HG03460 (cell line): ENCODE measurements around the gene TGFBRAP1.
A peak's percentile ranks its signal among the peaks of the same experiment; 100 is the strongest.

Experiments
- ATAC-seq: cut with Tn5 transposase; IDR thresholded peaks from one replicate; pipeline ENCODE4 v1.9.1; 2021; ENCODE audit not compliant: unreplicated experiment

TGFBRAP1 gene

DNA sequence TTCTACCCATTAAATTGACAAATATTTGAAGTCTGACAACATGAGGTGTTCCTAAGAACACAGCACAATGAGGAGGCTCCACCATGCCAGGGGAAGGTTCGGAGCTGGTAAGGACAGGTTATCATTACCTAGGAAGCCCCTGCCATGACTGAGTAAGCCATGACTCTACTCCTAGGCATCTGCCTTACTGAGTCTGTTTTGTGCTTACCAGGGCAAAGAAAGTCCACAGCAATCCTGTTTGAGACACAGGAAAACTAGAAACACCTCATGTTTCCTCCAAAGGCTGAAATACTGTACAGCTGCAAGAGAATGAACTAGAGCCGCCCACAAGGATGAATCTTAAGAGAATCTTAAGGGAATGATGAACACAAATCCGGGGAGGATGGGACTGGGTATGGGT is 11.6 kb downstream of the TGFBRAP1 start:
- no peak for ATAC-seq

DNA sequence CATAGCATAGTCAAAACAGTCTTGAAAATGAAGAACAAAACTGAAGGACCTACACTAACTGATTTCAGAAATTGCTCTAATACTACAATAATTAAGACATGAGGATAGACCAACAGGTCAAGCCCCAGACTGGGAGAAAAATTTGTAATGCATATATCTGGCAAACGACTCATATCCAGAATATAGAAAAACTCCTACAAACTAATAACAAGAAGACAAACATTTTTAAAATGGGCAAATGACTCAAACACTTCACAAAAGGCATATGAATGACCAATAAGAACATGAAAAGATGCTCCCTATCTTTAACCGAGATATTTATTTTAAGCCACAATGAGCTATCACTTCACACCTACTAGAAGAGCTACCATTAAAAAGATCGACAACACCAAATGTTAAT is 14.2 kb downstream of the TGFBRAP1 start:
- peak; percentile 38 for ATAC-seq

DNA sequence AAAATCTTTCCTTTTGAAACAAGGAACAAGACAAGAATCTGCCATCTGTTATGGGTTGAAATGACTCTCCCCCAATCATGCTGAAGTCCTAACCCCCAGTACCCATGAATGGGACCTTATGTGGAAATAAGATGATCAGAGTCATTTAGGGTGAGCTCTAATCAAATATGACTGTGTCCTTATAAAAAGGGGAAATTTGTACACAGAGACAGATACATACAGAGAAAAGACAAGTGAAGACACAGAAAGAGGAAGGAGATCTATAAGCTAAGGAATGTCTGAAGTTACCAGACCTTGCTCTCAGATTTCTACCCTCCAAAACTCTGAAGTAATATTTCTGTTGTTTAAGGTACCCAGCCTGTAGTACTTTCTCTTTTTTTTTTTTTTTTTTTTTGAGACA is 15.7 kb downstream of the TGFBRAP1 start:
- ATAC-seq, result no peak

DNA sequence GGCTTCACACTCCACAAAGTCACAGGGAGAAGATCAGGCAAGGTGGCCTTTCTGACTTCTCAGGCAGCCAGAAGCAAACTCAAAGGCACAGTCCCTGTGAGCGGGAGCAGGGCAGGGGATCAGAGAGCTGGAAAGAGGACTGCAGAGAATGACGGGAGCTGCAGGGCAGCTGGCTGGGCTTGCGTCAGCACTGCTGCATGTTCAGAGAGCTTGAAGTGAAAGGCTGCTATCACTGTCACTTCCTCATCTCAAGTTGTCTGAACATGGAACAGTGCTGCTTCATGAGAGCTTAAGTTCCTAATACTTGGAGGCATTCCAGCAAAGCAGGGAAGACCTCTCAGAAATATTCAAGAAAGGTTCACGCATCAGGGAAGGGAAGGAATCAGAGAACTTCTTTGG is 20.4 kb downstream of the TGFBRAP1 start:
- no peak for ATAC-seq

DNA sequence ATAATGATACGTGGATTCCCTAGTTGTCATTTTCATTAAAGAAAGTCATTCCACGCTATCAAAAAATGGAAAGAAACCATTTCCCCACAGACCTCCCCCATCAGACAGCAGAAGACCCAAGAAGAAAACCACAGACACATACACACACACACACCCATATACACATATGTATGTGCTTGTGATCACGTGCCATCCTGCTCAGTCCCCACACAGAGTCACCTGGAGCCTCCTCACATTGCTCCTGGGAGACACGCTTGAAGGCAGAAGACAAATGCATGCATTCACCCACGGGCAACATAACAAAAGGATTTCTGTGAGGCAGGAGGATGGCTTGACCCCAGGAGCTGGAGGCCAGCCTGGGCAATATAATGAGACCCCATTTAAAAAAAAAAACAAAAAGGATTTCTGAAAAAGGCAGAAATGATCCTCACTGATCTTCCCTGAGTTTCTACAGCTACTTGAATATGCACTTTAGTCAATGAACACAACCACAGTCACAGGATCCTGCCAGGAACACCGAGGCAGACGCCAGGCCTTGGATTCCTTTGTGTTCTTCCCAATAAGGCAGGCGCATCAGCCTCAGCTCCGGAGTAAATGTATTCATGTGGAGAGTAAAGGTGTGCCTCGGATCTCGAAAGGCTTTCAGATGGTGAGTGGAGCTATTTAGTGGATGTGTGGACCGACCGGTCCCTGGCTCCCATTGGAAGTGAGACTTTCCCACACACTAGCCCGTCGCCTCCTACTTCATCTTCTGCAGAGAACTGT is 21.0 kb downstream of the TGFBRAP1 start:
- no peak for ATAC-seq

DNA sequence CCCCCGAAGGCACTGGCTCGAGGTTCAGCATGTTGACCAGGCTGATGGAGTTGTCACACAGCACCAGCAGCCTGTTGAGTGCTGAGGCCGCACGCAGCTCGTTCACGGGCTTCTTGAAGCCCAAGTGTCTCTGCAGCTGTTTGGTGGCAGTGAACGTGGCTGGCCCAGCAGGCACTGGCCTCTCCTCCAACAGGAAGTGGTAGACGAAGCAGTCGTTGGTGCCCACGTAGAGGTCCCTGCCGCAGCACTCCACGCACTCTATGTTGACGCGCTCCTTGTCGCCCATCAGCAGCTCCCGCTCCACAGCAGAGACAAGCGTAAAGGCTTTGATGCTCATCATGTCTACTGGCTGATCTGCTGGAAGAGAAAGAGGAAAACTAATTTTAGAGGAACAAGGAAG is 21.6 kb downstream of the TGFBRAP1 start:
- no peak for ATAC-seq

DNA sequence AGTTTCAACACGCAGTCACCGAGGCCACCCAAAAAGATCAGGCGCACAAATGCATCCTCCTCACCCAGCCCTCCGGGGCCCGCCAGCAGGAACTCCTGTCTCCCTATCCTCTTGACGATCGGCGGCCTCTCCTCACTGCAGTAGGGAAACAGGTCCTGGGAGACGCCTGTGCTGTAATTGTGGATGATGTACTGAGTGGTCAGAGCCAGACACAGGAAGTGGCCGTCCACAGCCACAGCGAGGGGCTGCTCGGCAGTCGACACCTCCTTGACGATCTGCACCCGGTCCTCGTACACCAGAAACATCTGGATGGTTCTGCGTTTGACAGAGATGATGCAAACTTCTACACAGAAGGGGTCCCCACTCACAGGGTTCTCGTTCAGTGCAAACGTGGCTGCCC is 22.0 kb downstream of the TGFBRAP1 start:
- ATAC-seq, result no peak

DNA sequence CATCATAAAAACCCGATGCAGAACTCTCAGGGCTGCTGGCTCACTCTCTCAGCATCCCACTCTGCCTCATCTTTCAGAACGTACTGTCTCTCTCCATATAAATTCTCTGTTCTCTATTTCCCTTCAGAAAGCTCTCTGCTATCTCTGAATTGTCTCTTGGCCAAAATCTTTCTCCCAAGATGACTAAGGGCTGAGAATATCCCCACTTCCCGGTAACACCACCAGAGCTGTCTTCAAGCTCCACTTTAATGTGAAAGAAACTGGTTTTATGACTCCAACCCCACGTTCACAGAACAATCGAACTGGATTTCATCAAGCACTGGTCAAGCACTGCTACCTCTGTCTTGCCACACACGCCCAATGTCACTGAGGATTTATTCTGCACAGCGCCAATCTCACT is 22.4 kb downstream of the TGFBRAP1 start:
- no peak for ATAC-seq

DNA sequence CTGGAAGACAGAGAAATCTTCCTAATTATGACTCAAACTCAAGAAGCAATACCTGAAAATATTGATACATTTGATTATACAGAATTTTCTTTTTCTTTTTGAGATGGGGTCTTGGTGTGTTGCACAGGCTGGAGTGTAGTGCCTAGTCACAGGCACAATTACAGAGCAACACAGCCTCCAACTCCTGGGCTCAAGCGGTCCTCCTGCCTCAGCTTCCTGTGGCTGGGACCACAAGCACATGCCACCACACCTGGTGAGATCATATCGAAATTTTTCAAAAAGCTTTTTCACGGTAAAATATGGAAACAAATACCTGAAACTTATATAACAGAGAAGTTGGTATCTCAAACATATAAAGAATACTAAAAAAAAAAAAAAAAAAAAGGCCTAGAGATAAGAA is 27.9 kb downstream of the TGFBRAP1 start:
- ATAC-seq, result no peak

DNA sequence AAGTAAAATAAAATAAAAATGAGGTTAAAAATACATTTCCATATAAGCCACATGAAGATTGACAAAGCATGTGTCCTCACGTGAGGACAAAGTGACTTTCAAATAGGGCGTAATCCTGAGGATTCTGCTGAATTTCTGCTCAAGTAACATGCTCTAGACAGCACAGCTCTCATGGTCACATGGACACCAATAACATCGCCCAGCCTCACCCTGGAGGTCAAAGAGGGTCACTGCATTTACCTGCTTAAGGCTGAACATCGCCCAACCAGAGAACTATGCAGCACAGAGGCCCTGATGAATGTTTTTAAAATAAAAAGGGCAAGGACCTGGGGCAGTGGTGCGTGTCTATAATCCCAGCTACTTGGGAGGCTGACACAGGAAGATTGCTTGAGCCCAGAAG is 30.2 kb downstream of the TGFBRAP1 start:
- no peak for ATAC-seq

DNA sequence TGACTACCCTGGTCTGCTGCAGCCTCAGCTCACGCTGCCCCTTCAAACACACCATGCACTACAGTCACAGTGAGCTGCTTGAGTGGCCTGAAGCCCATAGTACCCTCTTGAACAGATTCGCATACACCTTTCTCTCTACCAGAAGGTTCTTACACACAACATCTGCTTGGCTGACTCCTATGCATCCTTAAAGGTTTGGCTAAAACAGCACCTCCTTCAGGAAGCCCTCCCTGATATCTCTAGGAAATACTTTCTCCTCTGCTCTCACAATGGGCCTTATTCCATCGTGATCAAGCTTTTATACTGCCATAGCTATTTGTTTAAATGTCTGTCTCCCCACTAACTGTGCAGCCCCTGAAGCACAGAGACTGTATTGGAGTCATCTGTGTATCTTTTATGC is 31.5 kb downstream of the TGFBRAP1 start:
- ATAC-seq, result no peak

DNA sequence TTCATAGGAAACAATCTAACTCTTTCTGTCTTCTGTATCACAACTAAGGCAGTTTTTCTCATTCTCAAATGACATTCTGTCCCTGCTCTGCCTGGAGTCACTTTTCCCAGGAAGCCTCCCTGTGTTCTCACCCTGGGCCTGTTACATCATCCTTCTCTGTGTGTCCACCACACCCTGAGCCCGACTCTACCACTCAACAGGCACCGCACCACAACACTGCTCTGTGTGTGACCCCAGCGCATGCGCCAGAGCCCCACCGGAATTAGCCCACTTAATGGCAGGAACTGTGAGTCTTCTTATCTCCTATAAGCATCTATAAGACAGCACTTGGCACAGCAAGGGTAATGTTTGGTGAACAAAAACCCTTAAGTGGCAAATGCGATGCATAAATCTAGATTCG is 32.3 kb downstream of the TGFBRAP1 start:
- ATAC-seq, result no peak

DNA sequence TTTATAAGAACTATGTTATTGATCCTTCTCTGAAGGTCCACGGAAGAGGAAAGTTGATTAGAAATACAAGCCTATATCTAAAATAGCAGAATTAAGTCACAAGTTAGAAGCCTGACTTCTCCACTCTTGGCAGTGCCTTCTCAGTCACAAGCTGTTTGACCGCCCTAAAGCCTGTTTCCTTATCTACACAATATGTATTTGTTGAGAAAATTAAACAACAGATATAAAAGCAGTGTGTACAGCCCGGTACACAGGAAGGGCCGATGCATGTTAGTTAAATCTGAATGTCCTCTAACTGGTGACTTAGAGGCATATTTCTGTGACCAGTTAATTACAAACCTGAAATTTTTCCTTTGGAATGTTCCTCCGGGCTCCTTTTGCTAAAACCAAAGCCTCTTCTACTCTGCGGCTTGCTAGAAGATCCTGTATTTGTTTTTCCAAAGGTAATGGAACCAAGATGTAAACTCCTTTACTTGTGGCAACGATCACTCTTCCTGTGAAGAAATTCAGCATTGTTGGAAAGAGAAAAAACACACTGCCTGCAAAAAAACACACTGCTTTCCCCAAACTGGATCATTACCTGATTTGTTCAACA is 33.4 kb downstream of the TGFBRAP1 start:
- no peak for ATAC-seq

DNA sequence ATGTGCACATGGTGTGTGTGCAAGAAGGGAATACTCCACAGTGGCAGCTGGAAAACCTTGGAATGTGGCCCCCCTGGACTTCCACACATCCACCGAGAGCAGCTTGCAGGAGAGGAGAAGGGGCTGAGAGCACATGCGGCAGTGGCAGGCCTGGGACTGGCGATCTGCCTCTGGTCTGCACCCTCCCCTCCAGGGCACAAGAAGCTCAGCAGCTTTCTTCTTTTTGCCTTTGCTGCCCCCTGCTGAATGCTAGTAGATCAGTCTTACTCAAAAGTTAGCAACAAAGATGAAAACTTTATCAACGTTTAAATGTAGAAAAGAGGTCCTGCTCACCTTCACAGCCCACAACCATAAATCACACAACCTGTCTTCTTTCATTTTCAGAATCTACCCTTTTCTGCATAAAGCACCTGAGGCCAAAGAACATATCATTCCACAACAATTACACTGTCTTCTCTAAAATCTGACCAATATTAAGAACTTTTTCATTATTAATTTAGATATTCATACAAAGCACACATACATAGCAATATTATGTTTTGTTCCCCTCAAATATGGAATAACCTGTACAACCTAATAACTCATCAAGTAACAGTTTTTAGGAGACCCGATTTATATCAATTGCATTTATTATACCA is 34.6 kb downstream of the TGFBRAP1 start:
- no peak for ATAC-seq

DNA sequence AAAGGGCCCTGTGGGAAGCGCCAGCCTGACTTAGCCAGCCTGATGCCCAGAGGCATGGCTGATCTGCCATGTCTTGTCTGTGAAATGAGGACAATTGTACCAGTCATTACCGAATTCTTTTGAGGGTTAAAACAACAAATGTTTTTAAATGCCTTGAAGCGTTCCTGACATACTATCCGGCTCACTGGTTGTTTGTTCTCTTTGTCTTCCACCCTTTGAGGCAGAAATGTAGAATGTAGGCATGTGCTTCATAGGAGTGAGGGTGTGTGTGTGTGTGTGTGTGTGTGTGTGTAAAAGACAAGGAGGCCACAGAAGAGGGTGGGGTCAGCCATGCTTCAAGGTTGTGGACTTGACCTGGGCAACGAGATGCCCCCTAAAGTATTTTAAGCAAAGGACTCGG is 35.5 kb downstream of the TGFBRAP1 start:
- ATAC-seq, result no peak

DNA sequence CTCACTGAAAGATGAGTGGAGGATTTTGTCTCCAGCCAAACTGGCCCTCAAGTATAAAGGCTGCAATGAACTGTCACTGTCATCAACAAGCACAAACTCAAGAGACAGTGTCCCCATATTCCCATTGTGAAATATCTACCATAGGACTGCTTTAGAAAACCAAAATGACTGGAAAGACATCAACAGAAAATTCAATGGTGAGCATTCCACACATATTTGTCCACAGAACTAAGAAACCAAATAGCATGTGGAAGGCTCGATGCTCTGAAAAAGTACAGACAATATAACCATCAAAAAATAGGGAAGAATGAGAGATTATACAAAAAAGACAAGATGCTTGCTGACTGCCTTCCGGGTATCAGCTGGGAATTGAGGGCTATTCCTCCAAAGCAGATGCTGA is 37.6 kb downstream of the TGFBRAP1 start:
- no peak for ATAC-seq

DNA sequence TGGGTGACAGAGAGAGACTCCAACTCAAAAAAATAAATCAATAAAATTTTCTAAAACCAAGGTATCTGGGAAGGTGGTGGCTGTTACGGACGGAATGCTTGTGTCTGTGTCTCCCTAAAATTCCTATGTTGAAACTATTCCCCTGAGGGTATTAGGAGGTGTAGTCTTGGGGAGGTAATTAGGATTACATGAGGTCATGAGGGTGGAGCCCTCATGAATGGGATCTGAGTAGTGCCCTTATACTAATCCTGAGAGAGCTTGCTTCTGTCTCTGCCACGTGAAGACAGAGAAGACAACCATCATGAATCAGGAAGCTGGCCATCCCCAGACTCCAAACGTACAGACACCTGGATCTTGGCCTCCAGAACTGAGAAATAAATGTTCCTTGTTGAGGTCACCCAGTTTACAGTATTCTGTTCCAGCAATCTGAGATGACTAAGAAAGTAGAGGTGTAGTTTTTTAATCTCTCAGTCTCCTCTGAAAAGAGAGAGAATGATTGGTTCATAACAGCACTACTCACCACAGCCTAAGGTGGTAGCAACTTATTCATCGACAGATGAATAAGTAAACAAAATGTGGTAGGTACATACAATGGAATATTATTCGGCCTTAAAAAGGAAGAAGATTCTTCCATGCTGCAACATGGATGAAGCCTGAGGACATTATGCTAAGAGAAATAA is 38.4 kb downstream of the TGFBRAP1 start:
- ATAC-seq, result no peak

DNA sequence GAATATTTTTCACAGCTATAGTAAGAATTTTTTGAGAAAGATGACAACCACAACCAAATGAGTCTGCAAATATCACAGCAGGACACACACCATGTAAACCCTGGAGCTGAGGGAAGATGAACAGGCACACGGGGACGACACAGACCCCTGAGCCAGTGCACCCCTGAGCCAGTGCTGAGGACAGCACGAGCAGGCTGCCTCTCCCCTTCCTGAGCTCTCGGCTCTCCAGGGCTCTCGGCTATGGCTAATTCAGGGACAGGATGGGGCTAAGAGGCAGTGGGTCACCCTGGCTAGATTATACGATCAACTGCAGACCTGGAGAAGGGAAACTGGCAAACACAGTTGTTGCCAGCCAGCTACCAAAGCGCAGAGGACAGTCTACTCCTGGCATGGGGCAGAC is 41.4 kb downstream of the TGFBRAP1 start:
- ATAC-seq, result no peak

DNA sequence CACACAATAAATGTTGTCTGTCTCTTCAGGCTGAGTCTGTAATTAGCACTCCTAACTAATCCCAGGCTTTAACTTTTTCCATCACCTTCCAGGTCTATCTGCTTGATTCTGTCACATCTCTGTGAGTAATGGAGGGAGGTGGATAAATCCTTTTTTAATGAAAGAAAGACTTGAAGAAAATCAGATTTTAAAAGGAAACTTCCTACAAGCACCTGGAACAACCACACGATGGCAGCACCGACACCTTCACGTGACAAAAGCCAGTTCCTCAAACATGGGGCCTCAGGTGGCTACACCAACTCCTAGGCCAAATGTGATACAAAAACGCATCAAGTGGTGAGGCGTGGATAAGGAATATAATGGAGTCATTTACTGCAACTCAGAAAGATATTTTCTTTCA is 41.8 kb downstream of the TGFBRAP1 start:
- ATAC-seq, result no peak

DNA sequence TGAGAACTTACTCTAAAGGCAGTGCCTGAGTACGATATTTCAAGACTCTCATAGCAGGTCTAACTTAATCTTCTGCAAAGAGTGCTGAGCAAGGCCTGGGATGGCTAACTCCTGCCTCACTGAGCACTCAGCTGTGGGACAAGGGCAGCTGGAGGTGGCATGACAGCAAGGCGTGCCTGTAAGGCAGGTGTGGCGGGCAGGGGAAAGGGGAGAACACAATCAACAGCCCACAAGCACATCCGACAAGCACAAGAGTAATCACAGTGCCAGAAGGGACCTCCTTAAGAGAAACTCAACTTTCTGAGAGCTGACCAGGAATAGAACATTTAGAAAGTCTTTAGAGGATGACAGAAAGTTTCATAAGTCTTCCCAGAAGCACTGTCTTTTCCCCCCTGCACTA is 46.0 kb downstream of the TGFBRAP1 start:
- ATAC-seq, result no peak

DNA sequence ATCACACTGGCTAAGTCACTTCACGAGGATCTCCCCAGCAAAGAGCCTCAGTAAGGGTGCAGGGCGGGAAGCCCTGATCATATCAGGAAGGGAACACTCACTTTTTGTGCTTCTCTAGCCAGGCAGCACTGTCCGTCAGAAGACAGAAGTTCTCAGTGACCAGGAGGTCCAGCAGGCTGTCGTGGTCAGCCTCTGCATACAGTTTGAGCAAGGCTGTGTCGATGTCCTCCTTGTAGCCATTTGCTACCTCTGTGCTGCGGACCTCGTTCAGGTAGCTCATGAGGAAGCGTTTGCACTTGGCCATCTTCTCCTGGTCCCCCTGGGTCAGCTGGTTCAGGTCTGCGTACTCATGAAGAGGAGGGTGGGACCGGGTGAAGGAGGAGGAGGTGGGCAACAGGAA is 49.3 kb downstream of the TGFBRAP1 start:
- ATAC-seq, result no peak

DNA sequence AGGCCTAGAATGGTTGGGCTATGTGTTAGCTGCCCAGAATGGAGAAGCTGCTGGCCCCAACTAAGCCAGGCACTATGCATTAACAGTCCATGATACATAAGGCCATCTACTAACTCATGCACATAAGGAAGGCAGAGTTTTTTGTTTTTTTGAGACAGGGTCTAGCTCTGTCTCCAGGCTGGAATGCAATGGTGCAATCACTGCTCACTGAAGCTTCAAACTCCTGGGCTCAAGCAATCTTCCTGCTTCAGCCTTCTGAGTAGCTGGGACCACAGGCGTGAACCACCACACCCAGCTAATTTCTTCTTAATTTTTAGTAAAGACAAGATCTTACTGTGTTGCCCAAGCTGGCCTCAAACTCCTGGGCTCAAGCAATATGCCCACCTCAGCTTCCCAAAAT is 50.4 kb downstream of the TGFBRAP1 start:
- no peak for ATAC-seq
